ENCODE measurements around the gene AHRR.

DNA sequence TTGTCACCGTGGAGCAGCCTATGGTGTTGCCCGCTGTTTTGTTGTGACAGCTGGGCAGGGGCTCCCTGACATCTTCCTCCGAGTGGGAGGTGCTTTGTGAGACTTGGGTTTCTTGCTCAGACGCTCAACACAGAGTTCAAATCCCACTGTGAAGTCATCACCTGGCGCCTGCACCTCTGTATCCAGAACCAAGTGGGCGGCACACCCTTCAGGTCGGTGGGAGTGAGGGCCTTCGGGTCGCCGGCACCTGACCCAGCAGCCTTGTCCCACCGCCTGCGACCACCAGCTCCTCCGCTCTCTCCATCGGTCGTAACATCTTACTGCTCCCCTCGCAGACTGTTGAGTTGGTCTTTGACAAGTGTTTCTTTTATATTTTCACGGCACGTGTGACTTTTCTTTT, 83.9 kb downstream of the AHRR start:
- no peak for TF ChIP-seq POLR2A (IDR thresholded peaks at IDR 0.05)
- TF ChIP-seq, protein P1, sequence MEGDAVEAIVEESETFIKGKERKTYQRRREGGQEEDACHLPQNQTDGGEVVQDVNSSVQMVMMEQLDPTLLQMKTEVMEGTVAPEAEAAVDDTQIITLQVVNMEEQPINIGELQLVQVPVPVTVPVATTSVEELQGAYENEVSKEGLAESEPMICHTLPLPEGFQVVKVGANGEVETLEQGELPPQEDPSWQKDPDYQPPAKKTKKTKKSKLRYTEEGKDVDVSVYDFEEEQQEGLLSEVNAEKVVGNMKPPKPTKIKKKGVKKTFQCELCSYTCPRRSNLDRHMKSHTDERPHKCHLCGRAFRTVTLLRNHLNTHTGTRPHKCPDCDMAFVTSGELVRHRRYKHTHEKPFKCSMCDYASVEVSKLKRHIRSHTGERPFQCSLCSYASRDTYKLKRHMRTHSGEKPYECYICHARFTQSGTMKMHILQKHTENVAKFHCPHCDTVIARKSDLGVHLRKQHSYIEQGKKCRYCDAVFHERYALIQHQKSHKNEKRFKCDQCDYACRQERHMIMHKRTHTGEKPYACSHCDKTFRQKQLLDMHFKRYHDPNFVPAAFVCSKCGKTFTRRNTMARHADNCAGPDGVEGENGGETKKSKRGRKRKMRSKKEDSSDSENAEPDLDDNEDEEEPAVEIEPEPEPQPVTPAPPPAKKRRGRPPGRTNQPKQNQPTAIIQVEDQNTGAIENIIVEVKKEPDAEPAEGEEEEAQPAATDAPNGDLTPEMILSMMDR (IDR thresholded peaks at IDR 0.05), result no peak
